H9 (cell line): ENCODE results near the gene SMIM34. TPM values are rescaled to one million over a fixed set of nuclear protein-coding genes. Genes with fewer than 3 reads are reported as not detected.
"Not testable (repeated sequence)": the region's sequence is repeated elsewhere in the genome, so short reads cannot be mapped to it uniquely, and the experiment has no call there.

Source experiments
- DNase-seq: peaks from one replicate; pipeline ENCODE4 v3.0.0-alpha.2; 2017
- H2AFZ ChIP-seq: one replicate; pipeline ENCODE4 v1.6.1; 2013; ENCODE audit warnings: mild to moderate bottlenecking, low read length, control low read depth, moderate library complexity
- H2AK5ac ChIP-seq: 2 replicates; pipeline ENCODE4 v1.6.1; 2013; ENCODE audit warnings: low read length, control low read depth, mixed read lengths; ENCODE audit not compliant: insufficient read length
- H2BK120ac ChIP-seq: one replicate; pipeline ENCODE4 v1.6.1; 2013; ENCODE audit warnings: low read depth, mild to moderate bottlenecking, low read length, control low read depth, inconsistent platforms; ENCODE audit not compliant: poor library complexity, severe bottlenecking
- H2BK12ac ChIP-seq: 2 replicates; pipeline ENCODE4 v1.6.1; 2013; ENCODE audit warnings: low read length, control low read depth, mixed read lengths, low read depth; ENCODE audit not compliant: insufficient read length
- H2BK15ac ChIP-seq: 2 replicates; pipeline ENCODE4 v1.6.1; 2013; ENCODE audit warnings: low read depth, low read length, control low read depth
- H2BK20ac ChIP-seq: one replicate; pipeline ENCODE4 v1.6.1; 2013; ENCODE audit warnings: low read depth, mild to moderate bottlenecking, low read length, control low read depth, inconsistent platforms; ENCODE audit not compliant: poor library complexity, severe bottlenecking
- H2BK5ac ChIP-seq: 2 replicates; pipeline ENCODE4 v1.6.1; 2013; ENCODE audit warnings: low read length, control low read depth, mixed read lengths; ENCODE audit not compliant: insufficient read length
- H3K14ac ChIP-seq: 2 replicates; pipeline ENCODE4 v1.6.1; 2013; ENCODE audit warnings: low read length, control low read depth; ENCODE audit not compliant: insufficient read depth
- H3K18ac ChIP-seq: 2 replicates; pipeline ENCODE4 v1.6.1; 2013; ENCODE audit warnings: low read depth, mild to moderate bottlenecking, mixed read lengths, low read length, control low read depth; ENCODE audit not compliant: insufficient read length
- H3K23ac ChIP-seq: 2 replicates; pipeline ENCODE4 v1.6.1; 2013; ENCODE audit warnings: low read length, control low read depth, mixed read lengths, low read depth; ENCODE audit not compliant: insufficient read length
- H3K23me2 ChIP-seq: 2 replicates; pipeline ENCODE4 v1.6.1; 2013; ENCODE audit warnings: low read depth, mild to moderate bottlenecking, mixed read lengths, low read length, control low read depth; ENCODE audit not compliant: insufficient read length, poor library complexity, severe bottlenecking
- H3K27ac ChIP-seq: 2 replicates; pipeline ENCODE4 v1.5.1; 2013; ENCODE audit warnings: low read length, control low read depth, mixed read lengths, low read depth; ENCODE audit not compliant: insufficient read length
- H3K27me3 ChIP-seq: 2 replicates; pipeline ENCODE4 v1.6.1; 2013; ENCODE audit warnings: low read length, control low read depth, inconsistent platforms; ENCODE audit not compliant: insufficient read depth
- H3K4ac ChIP-seq: 2 replicates; pipeline ENCODE4 v1.6.1; 2013; ENCODE audit warnings: low read depth, mild to moderate bottlenecking, control low read depth, inconsistent platforms, low read length, moderate library complexity
- H3K4me1 ChIP-seq: 2 replicates; pipeline ENCODE4 v1.6.1; 2013; ENCODE audit warnings: low read length, control low read depth, inconsistent platforms; ENCODE audit not compliant: insufficient read depth
- H3K4me2 ChIP-seq: 2 replicates; pipeline ENCODE4 v1.6.1; 2013; ENCODE audit warnings: low read length, control low read depth, mixed read lengths; ENCODE audit not compliant: insufficient read length, insufficient read depth
- H3K56ac ChIP-seq: 2 replicates; pipeline ENCODE4 v1.6.1; 2013; ENCODE audit warnings: low read depth, mild to moderate bottlenecking, mixed read lengths, low read length, control low read depth; ENCODE audit not compliant: insufficient read length
- H3K79me1 ChIP-seq: 2 replicates; pipeline ENCODE4 v1.6.1; 2013; ENCODE audit warnings: low read depth, mild to moderate bottlenecking, moderate library complexity, low read length, control low read depth, inconsistent platforms; ENCODE audit not compliant: insufficient read depth, poor library complexity, severe bottlenecking
- H3K79me2 ChIP-seq: 2 replicates; pipeline ENCODE4 v1.6.1; 2013; ENCODE audit warnings: low read length, control low read depth, inconsistent platforms; ENCODE audit not compliant: insufficient read depth
- H3K9ac ChIP-seq: 2 replicates; pipeline ENCODE4 v1.6.1; 2013; ENCODE audit warnings: low read length, control low read depth, mixed read lengths; ENCODE audit not compliant: insufficient read length; ENCODE audit errors: extremely low read depth
- H3K9me3 ChIP-seq: one replicate; pipeline ENCODE4 v1.6.1; 2013; ENCODE audit warnings: low read depth, low read length, inconsistent platforms; ENCODE audit not compliant: control insufficient read depth
- H3T11ph ChIP-seq: one replicate; pipeline ENCODE4 v1.6.1; 2013; ENCODE audit warnings: mild to moderate bottlenecking, low read length, control low read depth, inconsistent platforms
- H4K20me1 ChIP-seq: one replicate; pipeline ENCODE4 v1.6.1; 2013; ENCODE audit not compliant: control insufficient read depth, insufficient read length, insufficient read depth
- H4K5ac ChIP-seq: 2 replicates; pipeline ENCODE4 v1.6.1; 2013; ENCODE audit warnings: low read depth, mild to moderate bottlenecking, mixed read lengths, low read length, control low read depth; ENCODE audit not compliant: insufficient read length
- H4K8ac ChIP-seq: replicated peaks from 2 replicates; pipeline ENCODE4 v1.6.1; 2013; ENCODE audit warnings: low read length, control low read depth, mixed read lengths, low read depth; ENCODE audit not compliant: insufficient read length
- H4K91ac ChIP-seq: 2 replicates; pipeline ENCODE4 v1.6.1; 2013; ENCODE audit warnings: low read depth, mild to moderate bottlenecking, moderate library complexity, mixed read lengths, low read length, control low read depth; ENCODE audit not compliant: insufficient read length
- H3K27ac Mint-ChIP-seq, 3 experiments: 2 replicates in 2 of 3; 3 replicates in 1 of 3; pipeline ENCODE4 v1.8.0; 2020 to 2021; ENCODE audit warnings: mixed read lengths in 3 of 3, mild to moderate bottlenecking in 1 of 3, moderate library complexity in 1 of 3
- H3K27me3 Mint-ChIP-seq: 2 replicates; pipeline ENCODE4 v1.8.0; 2021; ENCODE audit warnings: low read depth, mild to moderate bottlenecking, moderate library complexity, mixed read lengths
- H3K36me3 Mint-ChIP-seq, 3 experiments: 2 replicates in 2 of 3; 3 replicates in 1 of 3; pipeline ENCODE4 v1.8.0; 2020 to 2021; ENCODE audit warnings: low read depth in 3 of 3, mixed read lengths in 3 of 3; ENCODE audit not compliant: insufficient read depth in 1 of 3
- H3K4me1 Mint-ChIP-seq, 2 experiments: 2 replicates each; pipeline ENCODE4 v1.8.0; 2020; ENCODE audit warnings: mixed read lengths in 2 of 2
- H3K4me3 Mint-ChIP-seq, 2 experiments: 2 replicates in 1 of 2; 3 replicates in 1 of 2; pipeline ENCODE4 v1.8.0; 2020 to 2021; ENCODE audit warnings: mild to moderate bottlenecking in 2 of 2, mixed read lengths in 2 of 2, moderate library complexity in 1 of 2
- H3K9me3 Mint-ChIP-seq, 2 experiments: 2 replicates in 1 of 2; 3 replicates in 1 of 2; pipeline ENCODE4 v1.8.0; 2020; ENCODE audit warnings: mild to moderate bottlenecking in 2 of 2, mixed read lengths in 2 of 2, moderate library complexity in 1 of 2
- WGBS: extraction: QIAGEN DNeasy Blood & Tissue Kit; methylation state at CpG from one replicate; pipeline ENCODE4 v1.1.7; 2013; ENCODE audit warnings: missing lambda C conversion rate, low lambda C conversion rate, mixed read lengths; ENCODE audit not compliant: insufficient read length; ENCODE audit errors: extremely low coverage; 5-methylcytosine and 5-hydroxymethylcytosine counted together
- total RNA-seq: library from RNA; stranded (reverse); gene quantifications from 2 replicates; pipeline ENCODE4 v1.2.1, GENCODE V29; 2021

Gene SMIM34
- total RNA-seq, 1 experiment from 2014 or later, result not detected

DNA sequence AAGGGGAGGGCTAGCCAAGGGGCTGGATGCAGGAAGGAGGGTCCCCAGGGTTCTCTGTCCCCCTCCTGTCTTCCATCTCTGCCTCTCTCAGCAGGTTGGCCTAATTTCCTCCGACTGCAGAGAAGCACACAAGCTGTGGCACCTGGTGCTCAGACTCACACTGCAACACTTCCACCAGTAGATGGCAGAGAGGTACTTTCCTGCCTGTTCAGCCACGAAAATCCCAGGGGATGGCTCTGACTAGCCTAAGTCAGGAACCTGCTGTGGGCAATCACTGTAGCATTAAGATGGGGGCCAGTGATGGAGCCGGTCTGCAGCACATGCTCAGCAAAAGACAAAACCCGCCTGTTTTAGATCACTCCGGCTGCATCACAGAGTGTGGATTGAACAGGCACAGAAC lies 6.0 kb upstream of the SMIM34 start:
- not testable (repeated sequence) for H3K56ac ChIP-seq, H3K27ac ChIP-seq, DNase-seq, H3K27me3 Mint-ChIP-seq, H3K4me2 ChIP-seq, H3K4ac ChIP-seq, H3K23me2 ChIP-seq, H2BK5ac ChIP-seq, H3K79me2 ChIP-seq, H3K23ac ChIP-seq, H2BK12ac ChIP-seq, H4K8ac ChIP-seq, H3K9me3 Mint-ChIP-seq, H3K36me3 Mint-ChIP-seq, H2AK5ac ChIP-seq, H3K4me1 ChIP-seq, H3K4me3 Mint-ChIP-seq, H3K79me1 ChIP-seq, H4K20me1 ChIP-seq, H2BK120ac ChIP-seq, H3K14ac ChIP-seq, H3K27ac Mint-ChIP-seq, H4K91ac ChIP-seq, H2BK15ac ChIP-seq, H4K5ac ChIP-seq, H3K9ac ChIP-seq, H3K4me1 Mint-ChIP-seq, H3K18ac ChIP-seq, H3T11ph ChIP-seq, H2AFZ ChIP-seq, H3K27me3 ChIP-seq, H3K9me3 ChIP-seq, H2BK20ac ChIP-seq
- no CpG with 5 or more reads among the region's 5 CpGs for WGBS

DNA sequence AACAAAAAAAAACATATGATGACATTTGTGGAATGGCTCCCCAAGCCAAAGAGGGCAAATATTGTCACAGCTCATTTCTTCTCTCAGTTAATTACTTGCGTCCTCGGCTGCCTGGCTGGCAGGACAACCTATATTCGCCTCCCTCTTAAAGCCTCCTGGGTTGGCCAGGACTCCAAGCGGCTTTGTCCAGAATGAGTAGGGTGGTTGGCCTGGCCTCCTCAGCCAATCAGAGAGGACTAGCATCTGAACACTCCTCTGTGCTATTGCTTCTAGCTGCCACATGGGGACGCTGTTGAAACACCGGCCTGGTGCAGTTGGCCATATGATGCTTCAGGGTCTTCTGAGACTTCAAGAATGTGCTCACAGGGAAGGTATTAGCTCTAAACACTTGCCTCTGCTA lies 4.7 kb upstream of the SMIM34 start:
- no CpG with 5 or more reads among the region's 6 CpGs for WGBS
- H3K23ac ChIP-seq, H2BK15ac ChIP-seq, H3K9me3 ChIP-seq, H3K4me3 Mint-ChIP-seq, H3K9me3 Mint-ChIP-seq, H4K5ac ChIP-seq, H2BK12ac ChIP-seq, H4K8ac ChIP-seq, H3K4me2 ChIP-seq, H3K27ac ChIP-seq, H3K27ac Mint-ChIP-seq, DNase-seq, H3K79me2 ChIP-seq, H3K4ac ChIP-seq, H2AK5ac ChIP-seq, H3K27me3 Mint-ChIP-seq, H3K14ac ChIP-seq, H3K56ac ChIP-seq, H3K23me2 ChIP-seq, H2BK20ac ChIP-seq, H3K9ac ChIP-seq, H2BK5ac ChIP-seq, H3K27me3 ChIP-seq, H3K4me1 ChIP-seq, H3K79me1 ChIP-seq, H3T11ph ChIP-seq, H4K20me1 ChIP-seq, H2AFZ ChIP-seq, H3K18ac ChIP-seq, H4K91ac ChIP-seq, H3K36me3 Mint-ChIP-seq, H3K4me1 Mint-ChIP-seq, H2BK120ac ChIP-seq: not testable (repeated sequence)
